Iris pigment epithelial cell (primary cell): Measurements from ENCODE around the gene SH3BP1.
"Not testable (repeated sequence)": the region's sequence is repeated elsewhere in the genome, so short reads cannot be mapped to it uniquely, and the experiment has no call there.

ENCODE experiments used
- DNase-seq: peaks from one replicate; pipeline ENCODE4 v3.0.0-alpha.2; 2011; ENCODE audit warnings: low read depth

The SH3BP1 gene, protein sequence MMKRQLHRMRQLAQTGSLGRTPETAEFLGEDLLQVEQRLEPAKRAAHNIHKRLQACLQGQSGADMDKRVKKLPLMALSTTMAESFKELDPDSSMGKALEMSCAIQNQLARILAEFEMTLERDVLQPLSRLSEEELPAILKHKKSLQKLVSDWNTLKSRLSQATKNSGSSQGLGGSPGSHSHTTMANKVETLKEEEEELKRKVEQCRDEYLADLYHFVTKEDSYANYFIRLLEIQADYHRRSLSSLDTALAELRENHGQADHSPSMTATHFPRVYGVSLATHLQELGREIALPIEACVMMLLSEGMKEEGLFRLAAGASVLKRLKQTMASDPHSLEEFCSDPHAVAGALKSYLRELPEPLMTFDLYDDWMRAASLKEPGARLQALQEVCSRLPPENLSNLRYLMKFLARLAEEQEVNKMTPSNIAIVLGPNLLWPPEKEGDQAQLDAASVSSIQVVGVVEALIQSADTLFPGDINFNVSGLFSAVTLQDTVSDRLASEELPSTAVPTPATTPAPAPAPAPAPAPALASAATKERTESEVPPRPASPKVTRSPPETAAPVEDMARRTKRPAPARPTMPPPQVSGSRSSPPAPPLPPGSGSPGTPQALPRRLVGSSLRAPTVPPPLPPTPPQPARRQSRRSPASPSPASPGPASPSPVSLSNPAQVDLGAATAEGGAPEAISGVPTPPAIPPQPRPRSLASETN

DNA sequence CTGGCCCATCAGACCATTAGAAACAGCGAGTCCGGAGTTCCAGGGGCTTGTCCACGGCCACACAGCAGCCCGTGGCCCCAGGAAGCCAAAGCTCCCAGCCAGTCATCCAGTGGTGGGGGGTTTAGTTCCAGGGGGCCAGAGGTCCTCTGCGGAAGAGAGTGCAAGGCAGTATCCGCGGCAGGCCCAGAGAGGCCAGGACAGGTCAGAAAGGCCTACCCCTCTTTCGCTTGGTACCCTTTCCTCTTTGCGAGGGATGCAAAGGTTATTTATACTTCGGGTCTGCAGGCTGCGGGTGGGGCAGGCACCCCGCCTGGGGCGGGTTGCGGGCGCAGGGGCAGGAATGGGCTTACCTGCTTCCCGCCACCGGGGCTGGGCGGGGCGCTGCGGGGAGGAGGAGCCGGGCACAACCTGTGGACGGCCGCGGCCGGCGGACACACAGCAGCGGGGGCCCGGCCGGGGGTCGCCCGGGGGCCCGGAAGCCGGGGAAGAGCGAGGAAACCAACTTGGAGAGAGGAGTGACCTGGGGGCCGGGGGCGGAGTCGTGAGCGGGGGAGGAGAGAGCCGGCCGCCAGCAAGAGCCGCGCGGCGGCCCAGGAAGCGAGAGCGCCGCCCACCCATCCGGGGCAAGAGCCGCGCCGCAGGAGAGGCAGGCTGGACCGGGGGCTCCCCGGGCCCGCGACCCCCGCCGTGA is at the start of gene SH3BP1:
SH3BP1 (plus strand) TSS at position 600 of the 691 bp plus-strand sequence. CDS start 119 bp downstream, outside the sequence.
- no peak for DNase-seq

DNA sequence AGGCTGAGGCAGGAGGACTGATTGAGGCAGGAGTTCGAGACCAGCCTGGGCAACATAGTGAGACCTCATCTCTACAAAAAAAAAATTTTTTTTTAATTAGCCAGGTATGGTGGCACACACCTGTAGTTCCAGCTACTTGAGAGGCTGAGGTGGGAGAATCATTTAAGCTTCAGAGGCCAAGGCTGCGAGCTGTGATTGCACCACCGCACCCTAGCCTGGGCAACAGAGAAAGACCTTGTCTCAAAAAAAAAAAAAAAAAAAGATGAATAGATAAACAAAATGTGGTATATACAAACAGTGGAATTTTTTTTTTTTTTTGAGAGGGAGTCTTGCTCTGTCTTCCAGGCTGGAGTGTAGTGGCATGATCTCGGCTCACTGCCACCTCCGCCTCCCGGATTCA is 48.4 kb upstream of the SH3BP1 start:
- DNase-seq, result not testable (repeated sequence)

DNA sequence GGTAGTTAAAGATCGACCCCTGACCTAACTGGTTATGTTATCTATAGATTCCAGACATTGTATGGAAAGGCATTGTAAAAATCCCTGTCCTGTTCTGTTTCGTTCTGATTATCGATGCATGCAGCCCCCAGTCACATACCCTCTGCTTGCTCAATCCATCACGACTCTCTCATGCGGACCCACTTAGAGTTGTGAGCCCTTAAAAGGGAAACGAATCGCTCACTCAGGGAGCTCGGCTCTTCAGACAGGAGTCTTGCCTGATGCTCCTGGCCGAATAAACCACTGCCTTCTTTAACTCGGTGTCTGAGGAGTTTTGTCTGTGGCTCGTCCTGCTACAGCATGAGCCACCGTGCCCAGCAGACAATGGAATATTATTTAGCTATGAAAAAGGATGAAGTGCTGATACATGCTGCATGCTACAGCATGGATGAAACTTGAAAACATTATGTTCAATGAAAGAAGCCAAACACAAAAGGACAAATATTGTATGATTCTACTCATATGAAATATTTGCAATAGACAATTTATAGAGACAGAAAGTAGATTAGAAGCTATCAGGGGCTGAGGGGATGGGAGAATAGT is 47.6 kb upstream of the SH3BP1 start:
- no peak for DNase-seq

DNA sequence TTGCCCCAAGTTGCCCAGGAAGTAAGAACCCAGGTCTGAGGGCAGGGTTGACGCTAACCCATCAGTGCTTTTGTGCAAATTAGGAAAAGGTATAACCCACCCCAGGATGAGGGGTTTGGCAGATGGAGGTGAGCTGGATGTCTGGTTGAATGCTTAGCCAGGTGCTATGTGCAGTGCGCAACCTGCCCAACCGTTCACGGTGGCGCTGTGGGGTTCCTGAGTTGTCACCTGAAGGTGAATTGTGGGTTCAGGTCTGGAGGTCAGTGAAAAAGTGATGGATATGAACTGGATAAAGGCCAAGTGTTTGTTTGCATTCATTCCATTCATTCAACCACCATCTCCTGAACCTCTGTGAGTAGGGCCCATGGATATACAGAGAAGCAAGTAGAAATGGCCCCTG is 45.2 kb upstream of the SH3BP1 start:
- no peak for DNase-seq

DNA sequence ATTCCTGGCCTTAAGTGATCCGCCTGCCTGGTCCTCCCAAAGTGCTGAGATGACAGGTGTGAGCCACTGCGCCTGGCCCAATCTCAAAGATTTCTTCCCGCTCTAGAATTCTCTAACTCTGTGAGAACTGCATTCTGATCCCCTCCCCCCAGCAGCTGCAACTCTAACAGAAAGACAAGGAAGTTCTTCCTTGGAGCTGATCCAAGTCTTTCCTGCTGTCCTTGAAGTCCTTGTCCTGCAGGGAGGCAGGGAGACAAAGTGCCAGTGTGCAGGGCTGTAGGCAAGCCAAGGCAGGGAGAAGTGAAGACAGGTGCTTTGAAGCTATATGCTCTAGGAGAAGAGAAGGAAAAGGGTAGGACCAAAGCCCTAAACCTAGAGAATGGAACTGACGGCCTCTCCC is 40.3 kb upstream of the SH3BP1 start:
- DNase-seq, result no peak

DNA sequence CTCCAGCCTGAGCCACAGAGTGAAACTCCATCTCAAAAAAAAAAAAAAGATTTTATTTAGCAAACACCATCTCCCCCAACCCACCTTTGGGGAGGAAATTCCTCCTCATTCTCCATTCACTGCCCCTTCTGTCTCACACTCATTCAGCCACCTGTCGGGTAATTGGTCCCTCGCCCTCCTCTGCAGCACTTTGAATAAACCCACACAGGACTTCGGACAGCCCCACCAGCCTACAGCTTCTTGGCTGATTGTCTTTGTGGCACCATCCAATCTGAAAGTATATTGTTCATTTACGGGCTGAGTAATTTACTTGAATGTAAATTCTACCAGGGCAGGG is 38.3 kb upstream of the SH3BP1 start:
- no peak for DNase-seq

DNA sequence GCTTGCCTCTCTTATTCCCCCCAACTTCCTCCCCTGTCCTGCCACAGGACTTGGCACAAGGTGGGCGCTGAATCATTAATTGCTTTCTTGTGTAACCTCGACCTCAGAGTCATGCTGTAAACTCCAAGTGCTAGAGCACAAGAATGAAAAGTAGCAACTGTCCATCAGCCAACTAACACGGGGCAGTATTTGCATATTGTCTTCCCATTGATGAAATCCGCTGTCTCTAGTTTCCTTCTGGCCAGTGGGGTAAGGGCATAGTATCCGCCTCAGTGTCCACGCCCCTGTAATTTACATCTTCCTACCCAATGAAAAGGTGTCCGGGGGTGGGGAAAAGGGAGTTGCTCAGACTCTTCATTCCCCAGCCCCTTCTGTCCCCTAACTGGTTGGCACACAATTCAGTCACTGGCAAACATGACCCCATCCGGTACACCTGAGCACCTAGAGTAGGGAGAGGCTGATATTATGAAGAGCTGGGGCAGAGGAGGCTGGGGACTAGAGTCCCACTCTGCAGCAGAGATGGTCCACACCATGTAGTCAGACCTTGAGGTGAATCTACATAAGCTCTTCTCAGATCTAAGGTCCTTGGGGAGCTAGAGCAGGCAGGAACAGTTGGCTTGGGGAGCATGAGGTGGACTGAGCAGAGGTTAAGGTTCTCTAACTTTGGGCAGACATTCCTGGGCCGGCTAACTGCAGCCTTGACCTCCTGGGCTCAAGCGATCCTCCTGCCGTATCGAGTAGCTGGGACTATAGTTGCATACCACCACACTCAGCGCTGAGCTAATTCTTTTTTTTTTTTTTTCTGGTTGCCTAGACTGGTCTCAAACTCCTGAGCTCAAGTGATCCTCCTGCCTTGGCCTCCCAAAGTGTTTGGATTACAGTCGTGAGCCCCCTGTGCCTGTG is 37.7 kb upstream of the SH3BP1 start:
- peak; percentile 73 for DNase-seq

DNA sequence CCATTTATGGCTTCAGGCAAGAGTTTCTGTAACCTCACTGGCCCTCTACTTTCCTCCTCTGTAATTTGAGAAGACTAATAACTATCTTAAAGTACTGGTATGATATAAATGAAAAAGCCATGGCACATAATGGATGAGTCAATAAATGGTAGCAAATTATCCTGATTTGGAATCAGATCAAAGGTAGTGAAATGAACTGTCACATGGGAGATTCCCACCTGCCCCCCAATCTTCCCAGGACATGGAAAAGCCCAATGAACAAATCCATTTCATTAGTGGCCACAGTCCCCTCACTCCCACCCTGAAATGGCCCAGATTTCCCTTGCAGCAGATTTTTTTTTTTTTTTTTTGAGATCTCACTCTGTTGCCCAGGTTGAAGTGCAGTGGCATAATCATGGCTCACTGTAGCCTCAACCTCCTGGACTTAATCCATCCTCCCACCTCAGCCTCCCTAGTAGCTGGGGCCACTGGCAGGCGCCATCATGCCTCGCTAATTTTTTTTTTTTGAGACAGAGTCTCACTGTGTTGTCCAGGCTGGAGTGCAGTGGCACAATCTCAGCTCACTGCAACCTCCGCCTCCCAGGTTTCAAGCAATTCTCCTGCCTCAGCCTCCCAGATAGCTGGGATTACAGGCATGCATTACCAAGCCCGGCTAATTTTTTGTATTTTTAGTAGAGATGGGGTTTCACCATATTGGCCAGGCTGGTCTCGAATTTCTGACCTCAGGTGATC is 36.8 kb upstream of the SH3BP1 start:
- DNase-seq, result not testable (repeated sequence)

DNA sequence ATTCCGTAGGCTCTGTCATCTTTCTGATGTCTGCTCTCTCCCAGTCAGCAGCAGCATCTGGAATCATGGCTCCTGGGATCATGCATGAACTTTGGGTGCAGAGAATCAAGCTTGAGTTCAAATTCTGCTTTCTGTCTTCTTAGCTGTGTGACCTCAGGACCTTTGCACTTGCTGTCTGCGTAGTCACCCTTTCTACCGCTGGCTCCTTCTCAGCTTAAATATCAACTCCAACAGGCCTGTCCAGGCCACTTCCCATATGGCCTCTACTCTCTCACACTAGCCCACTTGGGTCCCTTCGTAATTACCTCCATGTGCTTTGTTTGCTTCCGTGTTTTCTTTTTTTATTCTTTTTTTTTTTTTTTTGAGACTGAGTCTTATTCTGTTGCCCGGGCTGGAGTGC is 35.4 kb upstream of the SH3BP1 start:
- no peak for DNase-seq

DNA sequence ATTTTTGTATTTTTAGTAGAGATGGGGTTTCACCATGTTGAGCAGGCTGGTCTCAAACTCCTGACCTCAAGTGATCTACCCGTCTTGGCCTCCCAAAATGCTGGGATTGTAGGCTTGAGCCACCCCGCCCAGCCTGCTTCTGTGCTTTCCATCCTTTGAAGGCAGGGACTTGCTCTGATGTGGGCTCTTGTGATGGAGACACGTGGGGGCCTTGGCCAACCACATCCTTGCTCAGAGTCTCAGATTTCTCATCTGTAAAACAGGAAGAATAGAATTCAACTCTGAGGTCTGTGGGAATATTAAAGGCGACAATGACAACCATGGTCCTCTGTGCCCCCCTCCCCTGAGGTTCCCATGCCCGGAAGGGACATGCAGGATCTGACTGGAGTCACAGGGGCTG is 34.6 kb upstream of the SH3BP1 start:
- no peak for DNase-seq

DNA sequence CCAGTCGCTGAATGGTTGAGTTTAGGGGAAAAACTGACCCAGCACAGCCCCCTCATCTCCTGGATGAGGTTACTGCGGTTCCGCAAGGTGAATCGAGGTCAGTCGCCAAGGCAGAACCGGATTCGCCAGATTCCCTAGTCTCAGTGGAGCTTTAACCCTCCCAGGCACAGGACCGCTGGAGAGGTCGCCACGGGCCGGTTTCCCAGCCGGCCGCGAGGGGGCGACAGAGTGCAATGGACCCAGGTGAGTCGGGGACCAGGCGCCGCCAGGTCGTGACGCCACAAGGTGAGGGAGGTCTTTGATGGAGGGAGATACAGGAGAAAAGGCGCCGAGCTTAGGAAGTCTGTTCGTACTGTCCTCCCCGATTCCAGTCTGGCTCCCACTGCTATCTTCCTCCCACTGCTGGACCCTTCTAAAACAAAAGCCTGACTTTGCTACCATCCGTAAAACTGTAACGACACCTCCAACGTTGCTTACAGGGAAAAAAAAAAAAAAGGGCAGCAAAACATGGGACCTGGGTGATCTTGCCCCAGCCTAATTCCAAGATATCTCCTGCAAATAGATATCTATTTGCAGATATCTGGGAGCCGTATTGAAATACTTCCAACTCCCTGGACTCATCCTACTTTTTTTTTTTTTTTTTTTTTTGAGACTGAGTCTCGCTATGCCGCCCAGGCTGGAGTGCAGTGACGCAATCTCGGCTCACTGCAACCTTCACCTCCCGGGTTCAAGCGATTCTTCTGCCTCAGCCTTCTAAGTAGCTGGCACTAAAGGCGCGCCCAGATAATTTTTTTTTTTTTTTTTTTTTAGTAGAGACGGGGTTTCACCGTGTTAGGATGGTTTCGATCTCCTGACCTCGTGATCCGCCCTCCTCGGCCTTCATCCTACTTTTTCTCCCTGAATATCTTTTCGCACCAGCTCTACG is 32.2 kb upstream of the SH3BP1 start:
- peak; percentile 38 for DNase-seq

DNA sequence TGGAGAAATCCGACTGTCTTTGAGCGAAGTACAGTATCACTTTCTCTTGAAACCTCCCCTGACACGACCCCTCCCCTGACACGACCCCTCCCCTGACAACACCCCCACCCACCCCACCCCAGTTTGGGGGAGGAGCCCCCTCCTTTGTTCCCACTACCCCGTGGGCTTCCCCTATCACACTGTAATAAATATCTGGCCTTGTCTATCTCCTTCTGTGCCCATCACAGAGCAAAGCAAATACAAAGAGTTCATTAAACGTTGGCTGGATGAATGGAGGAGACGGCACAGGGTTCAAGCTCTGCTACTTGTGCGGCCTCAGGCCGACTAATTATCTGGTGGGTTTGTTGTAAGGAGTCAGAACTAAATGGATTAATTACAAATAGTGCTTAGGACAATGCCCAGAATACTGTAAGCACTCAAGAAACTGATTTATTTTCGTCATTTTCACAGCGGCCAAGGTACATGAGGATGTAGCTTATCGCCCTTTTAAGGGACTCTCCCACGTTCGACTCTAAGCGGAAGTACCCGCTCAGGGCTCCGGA is 31.5 kb upstream of the SH3BP1 start:
- no peak for DNase-seq

DNA sequence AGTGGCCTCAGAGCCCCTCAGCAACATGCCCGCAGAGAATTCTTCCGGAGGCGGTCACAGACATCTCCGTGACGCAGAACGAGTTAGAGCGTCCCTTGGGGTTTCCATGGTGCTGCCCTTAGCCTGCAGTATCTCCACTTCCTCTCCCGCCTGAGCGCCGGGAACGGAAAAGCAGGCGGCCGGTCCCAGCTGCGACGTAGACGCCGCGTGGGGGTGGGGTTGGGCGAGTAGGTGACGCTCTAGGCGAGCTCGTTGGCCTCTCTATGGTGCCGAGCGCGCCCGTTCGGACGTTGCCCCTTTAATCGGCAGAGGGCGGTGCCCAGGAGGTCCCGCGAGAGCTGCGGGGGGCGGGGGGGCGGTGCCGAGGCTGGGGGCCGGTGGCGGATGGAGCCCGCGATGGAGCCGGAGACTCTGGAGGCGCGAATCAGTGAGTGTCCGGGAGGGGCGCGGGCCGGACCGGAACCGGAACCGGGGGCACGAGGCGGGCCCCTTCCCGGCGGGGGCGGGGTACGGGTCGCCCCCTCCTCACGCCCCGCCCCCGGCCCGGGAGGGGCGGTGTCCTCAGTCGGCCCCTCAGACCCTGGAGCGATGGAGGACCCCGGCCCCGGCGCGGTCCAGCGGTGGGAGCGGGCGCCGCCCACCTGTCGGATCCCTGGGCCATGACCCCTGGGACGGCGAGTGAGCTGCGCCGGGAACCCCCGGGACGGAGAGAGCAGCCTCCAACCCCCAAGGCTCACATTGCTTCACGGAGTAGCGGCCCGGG is 30.8 kb upstream of the SH3BP1 start, which contains the start of gene GGA1:
GGA1 (plus strand) TSS at position 358 of the 763 bp plus-strand sequence; CDS start at position 385, 27 bp downstream.
- DNase-seq, result peak; percentile 97

DNA sequence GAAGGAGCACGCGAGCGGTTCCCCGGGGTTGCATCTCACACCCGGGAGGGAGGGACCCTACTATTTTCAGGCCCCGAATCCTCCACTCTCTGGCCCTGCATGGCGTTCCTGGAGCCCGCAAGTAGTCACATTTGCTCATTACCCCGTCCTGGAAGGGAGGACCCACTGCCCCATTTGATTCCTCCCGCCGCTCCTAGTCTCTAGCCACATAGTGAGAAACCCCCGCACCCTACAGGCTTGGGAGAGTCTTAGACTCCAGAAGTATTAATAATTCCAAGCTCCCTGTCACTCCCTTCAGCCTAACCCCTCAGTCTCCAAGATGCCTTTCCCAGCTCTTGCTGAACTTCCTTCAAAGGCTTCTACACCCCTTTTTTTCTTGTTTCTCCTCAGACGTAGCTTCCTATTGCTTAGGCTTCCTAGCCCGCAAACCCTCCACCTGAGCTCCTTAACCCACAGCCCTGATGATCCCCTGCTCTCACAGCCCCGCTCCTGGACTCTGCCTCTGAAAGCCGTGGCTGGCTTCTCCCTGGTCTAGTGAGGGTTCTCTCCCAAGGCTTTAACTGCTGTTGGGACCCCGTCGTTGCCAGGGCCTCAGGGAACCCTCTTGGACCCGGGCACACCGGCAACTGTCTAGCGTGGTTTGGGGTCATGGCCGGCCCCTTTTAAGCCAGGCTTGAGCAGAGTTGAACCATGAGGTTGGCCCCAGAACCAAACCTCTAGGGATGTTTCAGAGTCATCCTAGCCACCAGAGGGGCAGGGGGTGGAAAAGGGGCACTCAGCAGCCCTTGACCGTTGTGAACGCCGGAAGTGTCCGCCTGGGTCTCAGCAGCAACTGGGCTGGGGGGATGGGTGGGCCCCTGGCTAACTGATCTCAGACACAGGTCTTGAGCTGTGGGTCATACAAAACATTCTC is 30.0 kb upstream of the SH3BP1 start:
- peak; percentile 26 for DNase-seq

DNA sequence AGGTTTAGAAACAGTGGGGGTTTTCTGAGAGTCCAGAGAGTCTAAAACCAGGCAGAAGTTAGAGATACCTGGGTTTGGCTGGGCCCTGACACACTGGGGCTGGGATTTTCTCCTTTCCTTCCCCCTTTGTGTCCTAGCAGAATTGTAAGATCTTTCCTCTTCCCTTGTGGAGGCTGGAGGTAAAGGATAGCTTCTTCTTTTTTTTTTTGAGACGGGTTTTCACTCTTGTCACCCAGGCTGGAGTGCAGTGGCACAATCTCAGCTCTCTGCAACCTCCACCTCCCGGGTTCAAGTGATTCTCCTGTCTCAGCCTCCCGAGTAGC is 29.4 kb upstream of the SH3BP1 start:
- DNase-seq, result not testable (repeated sequence)

DNA sequence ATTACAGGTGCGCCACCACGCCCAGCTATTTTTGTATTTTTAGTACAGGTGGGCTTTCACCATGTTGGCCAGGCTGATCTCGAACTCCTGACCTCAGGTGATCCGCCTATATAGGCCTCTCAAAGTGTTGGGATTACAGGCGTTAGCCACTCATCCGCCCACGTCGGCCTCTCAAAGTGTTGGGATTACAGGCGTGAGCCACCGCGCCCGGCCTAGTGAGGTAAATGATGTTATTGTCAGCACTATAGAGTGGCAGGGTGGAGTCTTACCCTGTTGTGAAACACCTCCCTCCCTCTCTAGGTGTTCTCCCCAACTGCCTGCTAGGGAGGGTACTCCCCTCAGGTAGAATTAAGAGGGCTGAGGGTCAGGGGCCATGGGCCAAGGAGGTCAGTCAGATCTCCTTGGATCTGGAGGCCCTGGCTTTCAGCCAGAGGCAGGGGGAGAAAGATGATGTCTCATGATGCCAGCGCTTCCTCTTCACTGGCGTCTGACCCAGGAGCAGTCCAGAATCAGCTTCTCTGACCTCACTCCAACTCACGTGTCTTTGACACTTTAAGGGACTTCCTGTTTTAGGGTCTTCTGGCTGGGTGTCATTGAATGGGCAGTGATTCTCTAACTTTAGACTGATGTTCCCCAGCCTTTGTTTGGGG is 28.9 kb upstream of the SH3BP1 start:
- DNase-seq, result no peak

DNA sequence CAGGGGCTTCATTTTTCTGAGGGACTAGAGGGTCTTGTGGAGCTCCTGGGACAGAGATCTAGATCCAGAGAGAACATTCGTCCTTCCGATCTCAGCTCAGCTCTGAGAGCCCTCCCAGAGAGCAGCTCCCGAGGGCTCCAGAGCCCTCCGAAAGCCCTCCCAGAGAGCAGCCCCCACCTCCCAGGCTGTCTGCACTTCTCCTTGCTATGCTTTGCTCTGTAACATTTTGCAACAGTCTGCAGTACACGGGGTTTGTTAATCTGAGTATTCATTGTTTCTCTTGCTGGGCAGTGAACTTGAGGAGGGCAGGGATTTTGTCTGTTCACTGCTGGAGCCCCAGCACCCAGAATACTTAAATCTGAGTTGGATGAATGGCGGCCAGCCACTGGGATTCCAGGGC is 28.3 kb upstream of the SH3BP1 start:
- DNase-seq, result no peak
